MV-4-11 (cell line): ENCODE data around the gene IGF1R.
A peak's percentile ranks its signal among the peaks of the same experiment; 100 is the strongest.

ENCODE experiments used
- DNase-seq: peaks from one replicate; lab custom pipeline; 2025; lab: John Stamatoyannopoulos, UW

Gene IGF1R

DNA sequence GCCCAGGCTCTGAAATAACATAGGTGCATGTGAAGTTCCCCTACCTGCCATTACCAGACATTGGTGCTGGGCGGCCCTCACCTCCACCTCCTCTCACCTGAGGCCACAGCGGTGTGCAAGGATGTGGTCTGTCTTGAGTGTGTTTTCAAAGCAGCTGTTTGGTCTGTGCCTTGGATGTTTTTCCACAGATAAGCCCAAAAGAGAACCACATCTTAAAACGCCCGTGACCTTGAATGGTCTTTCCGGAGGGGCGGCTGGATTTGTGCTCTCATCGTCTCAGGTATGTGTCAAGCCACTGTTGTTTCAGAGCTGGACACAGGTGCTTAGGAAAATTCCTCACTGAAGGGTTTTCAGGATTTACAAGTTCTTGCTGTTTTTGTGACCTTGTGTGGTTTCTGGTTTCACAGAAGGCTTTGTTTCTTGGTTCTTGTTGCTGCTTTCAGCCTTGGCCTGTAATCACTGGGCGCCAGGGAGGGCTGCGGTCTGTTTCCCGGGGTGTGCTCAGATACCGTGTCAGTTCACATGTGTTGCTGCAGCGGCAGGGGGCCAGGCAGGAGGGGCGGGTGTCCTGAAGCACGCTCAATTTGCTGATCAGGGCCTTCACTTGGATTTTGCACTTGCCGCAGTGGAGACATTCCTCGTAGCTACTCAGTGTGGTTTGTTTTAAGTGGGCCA lies 128.4 kb downstream of the IGF1R start:
- DNase-seq, result no peak

DNA sequence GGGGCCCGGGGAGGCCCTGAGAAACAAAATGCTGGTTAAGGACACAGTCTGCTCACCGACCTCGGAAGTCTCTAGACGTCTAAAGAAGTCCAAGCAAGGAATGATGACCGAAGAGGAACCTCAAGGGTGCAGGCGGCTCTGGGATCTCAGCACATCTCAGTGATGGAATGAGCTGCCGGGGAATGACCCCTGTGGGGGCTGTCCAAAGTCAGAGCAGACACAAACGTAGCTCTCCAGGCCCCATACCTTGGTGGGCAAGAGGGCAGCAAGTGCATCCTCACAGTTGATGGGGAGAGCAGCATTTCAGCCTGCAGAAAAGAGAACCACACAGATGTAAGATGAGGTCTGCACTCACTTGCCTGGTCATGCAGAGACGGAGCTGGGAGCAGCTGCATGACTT lies 129.1 kb downstream of the IGF1R start:
- DNase-seq, result no peak

DNA sequence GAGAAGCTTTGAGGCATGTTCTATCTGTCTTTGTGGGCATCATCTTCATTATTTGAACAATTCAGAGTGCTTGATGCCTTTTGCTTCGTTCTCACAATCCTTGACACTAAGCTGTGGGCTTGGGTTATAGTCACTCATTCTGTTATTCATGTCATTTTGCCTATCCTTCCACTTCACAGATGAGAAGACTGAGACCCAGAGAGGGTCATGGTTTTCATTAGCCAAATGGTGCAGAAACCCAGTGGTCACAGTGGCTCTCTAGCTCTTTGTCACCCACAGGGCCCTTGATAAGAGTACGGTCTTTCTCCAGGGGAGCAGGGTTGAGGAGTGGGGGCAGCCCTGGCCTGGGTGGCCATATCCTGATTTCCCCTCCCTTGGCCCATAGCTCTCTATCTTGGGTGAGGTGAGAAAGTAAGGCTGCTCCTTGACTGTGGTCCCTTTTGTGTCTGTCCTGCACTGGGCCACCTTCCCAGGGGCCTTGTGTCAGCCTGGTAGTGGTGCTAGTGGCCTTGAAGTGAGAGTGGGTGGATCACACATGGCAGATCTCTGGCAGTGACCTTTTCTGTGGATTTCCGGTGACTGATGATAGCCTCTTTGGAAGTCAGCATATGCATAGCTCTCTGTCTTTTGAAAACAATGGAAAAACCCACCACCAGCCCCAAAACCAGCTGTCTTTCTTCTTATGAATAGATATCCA lies 130.1 kb downstream of the IGF1R start:
- no peak for DNase-seq

DNA sequence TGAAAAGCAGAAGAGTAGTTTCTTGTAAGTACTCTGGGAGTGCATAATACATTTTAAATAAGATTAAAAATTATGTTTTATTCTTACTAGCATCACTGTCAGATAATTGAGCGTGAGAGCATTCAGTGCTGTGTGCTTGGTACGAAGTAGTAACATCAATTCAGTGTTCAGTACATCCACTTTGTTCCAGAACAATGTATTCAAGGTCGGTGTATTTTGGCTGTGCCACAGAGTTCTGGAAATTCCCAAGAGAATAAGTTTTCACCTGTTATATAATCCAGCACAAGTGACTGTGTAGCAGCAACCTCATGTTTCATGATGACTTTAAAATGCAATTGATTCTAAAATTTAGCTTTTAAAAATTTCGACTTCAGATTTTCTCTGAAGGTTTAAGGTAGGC lies 130.6 kb downstream of the IGF1R start:
- DNase-seq, result no peak

DNA sequence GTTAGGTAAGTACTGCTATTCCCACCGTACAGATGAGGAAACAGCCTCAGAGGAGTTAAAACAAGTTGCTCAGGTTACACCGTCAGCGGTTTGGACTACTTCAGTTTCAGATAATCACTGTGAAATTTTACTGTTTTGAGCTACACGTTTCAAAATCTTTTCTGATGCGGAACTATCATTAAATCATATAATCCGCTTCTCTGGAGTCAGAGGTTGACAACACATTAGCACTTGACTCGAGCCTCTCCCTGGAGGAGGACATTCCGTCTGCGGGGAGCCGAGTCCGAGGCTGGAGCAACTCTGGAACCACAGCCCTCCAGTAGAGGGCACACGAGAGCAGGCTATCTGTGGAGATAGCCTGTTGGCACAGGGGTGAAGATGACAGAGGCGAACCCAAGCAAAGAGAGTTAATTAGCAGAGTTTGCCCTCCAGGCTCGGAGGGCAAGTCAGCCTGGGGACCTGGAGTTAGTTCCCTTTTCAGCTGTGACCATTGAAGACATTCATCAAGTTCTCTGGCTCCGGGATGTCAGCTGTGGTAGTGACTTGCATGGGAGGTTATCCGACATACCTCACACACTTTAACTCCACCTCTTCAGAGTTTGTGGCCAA lies 131.2 kb downstream of the IGF1R start:
- peak; percentile 86 for DNase-seq

DNA sequence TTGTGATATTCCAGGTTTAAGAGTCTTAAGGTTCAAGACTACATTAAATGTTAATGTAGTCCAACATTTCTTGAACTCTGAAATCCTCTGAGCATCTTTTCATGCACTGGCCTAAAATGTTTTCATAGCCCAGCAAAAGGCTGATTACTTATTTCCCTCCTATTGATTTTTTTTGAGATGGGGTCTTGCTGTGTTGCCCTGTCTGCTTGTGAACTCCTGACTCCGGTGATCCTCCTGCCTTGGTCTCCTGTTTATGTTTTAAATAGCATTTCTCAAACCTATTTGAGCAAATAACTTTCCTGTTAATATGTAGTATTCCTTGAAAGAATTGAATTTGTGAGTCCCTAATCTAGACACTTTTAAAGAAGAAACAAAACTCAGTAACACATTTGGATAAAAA lies 133.5 kb downstream of the IGF1R start:
- DNase-seq, result no peak

DNA sequence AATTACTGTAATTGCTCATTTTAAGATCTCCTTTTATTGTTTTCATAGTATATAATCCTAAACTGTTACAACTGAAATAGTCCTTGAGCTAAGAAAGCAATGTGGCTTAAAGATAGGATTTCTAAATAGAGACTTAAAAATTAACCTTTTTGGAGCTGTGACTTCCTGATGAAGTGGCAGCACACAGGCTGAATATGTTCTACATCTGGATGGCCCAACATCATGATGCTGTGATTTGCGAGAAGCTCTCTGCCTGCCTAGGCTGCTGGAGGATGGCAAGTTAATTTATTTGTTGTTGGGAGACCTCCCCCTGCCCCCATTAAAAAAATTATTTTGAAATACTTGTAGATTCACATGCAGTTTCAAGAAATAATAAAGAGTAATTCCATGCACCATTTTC lies 134.5 kb downstream of the IGF1R start:
- DNase-seq, result no peak

DNA sequence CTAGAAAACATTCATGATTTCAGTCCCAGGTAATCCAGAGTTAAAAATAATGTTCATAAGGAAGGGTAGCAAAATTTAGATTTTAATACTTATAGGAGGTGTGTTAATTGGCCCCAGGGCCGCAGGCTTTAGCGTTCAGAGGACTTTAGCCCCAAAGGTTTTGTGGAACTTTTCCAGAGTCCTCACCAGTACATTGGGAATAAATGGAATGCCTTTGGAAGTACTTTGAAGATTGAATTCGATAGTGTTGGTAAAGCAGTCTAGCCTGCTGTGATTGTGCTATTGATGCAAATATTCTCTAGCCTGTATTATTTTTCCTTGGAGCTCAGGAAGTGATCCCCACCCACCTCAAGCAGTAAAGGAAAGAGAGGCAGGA lies 137.1 kb downstream of the IGF1R start:
- no peak for DNase-seq

DNA sequence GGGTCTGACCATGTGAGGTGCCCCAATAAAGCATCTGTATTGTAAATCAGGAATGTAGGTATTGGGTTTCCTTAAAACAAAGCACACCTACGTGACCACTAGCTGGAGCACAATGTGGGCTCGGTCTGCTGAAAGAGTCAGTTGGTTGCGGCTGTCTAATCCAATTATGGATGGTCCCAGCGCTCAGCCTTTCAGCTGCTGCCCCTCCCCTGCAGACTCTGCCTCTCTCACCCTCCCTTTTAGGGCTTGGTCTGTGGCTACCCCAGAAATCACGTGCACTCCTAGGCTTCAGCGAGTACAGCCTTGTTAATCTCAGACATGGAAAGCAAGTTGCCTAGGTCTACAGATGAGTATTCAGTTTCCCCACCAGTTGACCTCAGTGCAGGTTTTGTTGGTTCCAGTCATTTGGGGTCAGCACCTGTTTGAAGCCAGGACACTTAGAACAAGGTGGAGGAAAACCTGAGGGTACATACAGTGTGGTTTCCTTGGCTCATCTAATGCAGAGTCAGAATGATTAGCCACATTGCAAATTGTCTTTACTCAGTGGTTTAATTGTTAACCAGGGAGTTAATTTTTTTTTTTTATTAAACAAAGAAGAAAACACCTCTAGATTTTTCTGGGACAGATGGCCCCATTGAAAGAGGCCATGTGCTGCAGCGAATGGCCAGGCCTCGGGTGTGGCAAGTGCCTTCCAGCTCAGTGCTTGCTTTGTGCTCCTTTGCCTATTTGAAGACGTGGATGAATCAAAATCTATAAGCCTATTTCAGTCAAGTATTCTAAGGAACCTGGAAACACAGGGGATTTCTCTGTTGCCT lies 137.7 kb downstream of the IGF1R start:
- no peak for DNase-seq

DNA sequence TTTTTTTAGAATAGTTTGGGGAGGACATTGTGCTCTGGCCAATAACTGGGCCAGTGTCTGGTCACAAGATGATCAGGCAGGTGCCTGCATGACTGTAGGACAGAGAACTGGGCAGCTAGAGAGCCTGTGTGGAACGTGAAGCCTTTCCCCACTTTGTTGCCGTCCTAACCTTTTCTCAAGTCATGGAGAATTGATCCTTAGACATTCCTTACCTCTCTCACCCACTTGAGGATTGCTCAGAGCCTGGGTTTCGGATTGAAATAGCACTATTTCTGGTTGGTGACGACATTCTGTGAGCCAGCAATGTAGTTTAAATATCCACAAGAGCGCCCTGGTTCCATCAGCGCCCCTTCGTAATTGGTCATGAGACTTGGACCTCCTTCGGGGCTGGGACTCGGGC lies 138.4 kb downstream of the IGF1R start:
- no peak for DNase-seq

DNA sequence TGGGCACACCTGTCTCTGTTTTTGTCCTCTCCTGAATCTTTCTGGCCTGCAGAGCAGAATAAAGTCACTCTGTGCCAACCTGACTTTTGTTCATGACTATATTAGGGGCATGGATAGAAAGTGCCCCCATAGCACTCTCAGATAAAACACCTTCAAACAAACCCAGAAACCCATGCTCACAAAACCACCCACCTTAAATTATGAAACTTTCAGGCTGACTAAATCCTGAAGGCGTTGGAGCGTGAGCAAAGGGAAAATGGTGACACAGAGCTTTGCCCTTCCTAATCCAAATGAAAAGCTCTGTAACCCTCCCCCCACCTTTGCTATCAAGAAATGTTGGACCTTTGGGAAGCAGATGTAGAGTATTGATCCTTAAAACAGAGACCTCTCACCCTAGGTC lies 138.9 kb downstream of the IGF1R start:
- DNase-seq, result no peak

DNA sequence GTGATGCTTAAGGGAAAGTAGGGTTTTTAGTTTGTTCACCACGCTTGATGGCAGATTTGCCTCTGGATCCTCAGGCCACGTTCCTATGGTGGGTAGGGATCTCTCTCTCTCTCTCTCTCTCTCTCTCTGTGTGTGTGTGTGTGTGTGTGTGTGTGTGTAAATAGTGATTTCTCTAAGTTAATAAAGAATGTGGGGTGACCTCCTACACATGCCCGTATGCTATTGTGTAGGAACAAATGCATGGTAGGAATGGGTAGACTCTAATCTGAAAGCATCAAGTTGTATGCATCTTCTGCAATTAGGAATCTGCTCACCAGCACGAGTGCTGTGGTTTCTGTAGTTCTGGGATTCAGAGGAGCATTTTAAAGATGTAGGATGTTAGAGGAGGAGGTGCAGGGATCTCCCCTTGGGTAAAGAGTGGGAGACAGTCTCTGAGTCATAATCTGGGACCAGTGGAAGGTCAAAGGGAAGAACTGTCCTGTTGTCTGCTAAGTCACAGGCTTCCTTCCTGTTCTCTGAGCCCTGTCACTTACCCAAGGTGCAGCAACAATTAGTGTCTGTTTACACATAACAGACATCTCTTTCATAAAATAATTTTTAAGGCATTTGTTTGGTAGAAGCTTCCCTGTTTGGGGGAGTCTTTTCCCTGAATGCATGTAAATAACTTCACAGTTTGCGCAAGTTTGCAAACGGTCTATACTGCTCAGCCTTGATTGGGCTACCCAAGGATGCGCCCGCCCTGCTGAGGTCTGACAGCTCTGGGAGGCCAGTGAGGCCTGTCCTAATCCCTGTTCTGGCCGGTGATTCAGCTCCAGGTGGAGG lies 139.8 kb downstream of the IGF1R start:
- peak; percentile 40 for DNase-seq

DNA sequence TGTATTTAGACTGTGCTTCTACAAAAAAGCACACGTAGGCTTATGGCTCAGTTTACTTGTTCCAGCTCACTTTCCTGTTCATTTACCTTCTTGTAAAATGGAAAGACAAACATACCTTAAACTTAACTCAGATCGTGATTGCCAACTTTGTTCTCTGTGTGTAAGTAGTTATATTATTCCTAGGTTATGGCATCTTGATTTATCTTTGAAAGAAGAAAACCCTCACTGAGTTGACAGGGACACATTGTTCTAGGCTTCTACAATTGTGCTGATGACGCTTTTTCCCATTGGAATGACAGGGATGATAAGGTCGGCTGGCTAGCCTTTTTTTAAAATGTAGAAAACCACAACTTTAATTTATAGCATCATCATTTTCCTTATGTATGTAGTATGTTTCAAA lies 140.7 kb downstream of the IGF1R start:
- no peak for DNase-seq

DNA sequence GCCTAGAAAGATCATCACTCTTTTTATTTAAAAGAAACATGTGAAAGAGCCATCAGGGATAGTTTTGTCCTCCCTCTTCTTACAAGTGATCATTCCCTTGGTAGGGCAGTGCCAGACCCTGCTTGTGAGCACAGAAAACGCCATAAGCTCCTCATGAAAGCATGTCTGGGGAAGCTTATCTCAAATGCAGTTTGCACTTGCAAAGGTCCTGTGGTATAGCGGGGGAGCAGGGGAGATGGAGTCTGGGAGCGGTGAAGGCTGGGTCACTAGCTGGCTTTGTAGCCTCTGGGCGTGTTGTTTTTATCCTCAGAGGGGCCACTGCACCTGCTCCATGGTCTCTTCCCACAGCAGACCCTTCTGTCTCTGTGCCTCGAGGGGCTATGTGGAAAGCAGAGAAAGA lies 141.9 kb downstream of the IGF1R start:
- no peak for DNase-seq

DNA sequence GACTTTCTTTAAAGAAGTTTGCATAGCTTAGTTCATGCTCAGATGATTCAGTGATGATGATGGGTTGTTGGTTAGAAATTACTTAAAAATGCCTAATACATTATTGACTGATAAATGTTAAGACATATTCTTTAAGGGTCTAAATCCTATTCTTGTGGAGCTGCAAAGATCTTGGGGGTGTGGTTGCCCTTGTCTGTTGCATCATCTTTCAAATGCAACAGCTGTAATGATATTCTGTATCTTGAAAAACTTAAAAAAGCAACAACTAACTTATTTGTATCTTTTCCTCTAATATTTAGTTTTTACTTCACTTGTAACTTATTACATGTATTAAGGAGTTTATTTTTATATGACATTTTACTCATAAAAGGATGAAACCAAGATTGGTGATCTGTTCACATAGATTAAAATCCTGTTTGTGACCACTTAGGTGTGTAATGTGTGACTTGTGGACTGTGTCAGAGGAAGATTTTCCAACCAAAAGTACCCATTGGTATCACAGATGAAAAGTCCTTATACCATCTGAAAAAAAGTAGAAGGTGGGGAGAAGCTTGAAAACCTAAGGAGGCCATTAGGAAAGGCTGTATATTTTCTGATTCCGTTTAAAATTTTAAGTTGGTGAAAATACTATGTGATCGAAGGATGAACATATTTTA lies 142.8 kb downstream of the IGF1R start:
- DNase-seq, result no peak

DNA sequence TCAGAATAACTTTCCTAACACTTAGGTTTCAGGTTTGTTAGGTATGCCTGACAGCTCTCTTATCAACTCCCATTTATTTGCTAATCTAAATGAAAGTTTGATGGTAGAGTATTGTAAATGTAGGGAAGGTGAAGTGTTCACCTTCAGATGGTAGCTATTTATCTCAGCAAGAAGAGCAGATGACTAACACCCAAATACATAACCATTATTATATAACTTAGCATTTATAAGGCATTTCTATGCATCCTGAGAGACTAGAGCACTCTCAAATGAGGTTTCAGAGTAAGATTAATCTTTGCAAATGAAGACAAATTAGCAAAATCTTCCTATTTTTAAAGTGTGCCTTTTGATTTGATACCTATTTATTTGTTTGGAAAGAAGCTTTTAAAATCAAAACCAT lies 143.8 kb downstream of the IGF1R start:
- DNase-seq, result no peak

DNA sequence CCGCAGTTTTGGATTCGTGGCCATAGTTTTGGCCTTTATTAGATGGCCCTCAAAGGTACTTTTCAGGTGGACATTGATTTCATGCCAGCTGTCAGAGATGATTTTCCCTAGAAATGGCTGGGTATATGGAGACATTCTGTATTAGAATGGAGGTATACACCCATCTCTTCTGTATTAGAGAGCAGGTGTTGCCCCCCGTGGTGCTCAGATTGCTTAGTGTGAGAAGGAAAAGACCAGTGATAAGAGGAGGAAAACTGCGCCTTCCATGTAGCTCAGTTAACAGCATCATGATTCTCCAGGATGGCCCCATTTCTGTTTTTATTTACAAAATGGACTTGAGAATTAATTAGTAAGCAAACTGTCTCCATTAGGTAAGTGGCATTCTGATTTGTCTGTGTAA lies 145.9 kb downstream of the IGF1R start:
- no peak for DNase-seq

DNA sequence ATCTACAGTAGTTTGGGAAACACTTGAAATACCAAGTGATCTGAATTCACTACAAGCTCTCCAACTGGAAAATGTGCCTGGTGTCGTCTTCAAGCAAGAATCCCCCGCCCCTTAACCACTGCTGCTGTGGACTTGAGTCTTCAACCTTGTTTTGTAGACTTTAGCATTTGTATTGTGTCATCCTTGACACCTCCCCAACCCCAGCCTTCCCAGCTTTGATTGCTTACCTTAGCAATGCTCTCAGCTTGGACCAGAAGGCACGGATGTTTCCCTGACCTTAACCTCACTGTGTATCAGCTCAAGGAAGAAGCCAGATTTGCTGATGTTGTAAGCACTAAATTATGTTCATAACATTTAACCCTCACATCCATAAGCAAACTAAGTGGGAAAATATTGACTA lies 146.4 kb downstream of the IGF1R start:
- DNase-seq, result no peak

DNA sequence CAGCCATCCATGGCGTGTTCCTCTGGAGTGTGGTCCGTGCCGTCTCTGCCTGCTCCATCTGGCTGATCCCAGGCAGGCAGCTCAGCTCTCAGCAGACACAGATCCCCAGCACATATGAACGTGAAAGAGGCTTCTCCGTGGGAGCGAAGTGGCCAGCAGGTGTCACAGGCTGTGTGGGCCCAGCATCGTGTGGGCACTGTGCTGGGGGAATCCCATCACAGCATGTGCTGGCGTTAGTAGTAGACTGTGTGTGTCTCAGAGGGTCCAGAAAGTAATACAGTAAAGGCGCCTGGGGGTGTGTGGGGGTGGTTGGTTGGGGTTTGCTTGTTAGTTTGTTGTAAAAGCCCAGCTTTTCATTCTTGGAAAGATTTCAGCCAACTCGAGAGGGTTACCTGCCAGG lies 147.6 kb downstream of the IGF1R start:
- DNase-seq, result no peak

DNA sequence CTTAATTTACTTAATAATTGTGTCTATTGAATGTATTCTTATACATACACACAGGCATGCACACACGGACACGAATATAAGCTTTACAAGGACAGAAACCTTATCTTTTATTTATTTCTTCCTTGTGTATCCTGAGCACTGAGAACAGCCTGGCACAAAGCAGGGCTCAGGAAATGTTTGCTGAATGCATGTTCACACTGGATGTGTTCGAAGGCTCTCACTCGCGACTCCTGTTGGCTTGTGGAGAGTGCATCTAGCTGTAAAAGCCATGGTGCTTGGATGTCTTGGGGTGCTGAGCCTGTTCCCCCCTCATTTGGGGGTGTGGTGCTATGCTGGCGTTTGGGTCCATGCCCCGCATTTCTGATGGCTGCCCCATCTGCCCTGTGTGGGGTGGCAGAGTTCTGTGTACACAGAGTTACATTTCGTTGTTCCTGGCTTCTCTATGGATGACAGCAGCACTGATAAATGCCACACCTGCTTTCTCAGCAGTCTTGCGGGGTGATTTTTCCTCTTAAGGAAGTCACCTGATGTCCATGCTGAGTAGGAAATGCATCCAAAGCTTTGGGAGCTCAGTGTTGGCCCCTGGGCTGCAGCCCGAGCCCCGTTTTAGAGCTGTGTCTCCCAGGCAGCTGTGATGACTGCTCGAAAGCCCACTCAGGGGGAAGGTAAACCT lies 148.5 kb downstream of the IGF1R start:
- no peak for DNase-seq

DNA sequence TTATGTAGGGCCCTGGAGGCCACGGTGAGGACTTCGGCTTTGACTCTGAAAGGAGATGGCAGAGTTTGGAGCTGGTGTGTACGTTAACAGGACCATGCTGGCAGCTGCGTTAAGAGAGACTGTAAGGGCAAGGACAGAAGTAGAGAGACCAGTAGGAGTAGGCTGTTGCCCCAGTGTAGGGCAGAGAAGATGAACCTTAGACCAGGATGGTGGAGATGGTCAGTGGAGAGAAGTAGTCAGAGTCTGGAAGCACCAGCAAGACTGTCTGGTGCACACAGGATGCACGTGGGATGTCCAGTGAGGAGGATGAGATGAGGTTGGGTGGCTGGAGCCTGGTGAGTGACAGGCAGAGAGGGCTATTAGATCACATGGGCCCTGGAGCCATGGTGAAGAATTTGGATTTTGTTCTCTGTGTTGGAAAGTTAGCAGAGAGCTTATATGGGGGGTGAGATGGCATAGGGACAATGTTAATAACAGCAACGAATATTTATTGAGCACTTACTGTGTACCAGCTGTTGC lies 150.1 kb downstream of the IGF1R start:
- DNase-seq, result no peak
